HG02852 (cell line): ENCODE results near the gene ZBTB5.
"Not testable (repeated sequence)": the region's sequence is repeated elsewhere in the genome, so short reads cannot be mapped to it uniquely, and the experiment has no call there.

Experiments
- ATAC-seq: cut with Tn5 transposase; IDR thresholded peaks from one replicate; pipeline ENCODE4 v1.9.1; 2021; ENCODE audit warnings: mild to moderate bottlenecking, moderate library complexity; ENCODE audit not compliant: unreplicated experiment

Gene ZBTB5

DNA sequence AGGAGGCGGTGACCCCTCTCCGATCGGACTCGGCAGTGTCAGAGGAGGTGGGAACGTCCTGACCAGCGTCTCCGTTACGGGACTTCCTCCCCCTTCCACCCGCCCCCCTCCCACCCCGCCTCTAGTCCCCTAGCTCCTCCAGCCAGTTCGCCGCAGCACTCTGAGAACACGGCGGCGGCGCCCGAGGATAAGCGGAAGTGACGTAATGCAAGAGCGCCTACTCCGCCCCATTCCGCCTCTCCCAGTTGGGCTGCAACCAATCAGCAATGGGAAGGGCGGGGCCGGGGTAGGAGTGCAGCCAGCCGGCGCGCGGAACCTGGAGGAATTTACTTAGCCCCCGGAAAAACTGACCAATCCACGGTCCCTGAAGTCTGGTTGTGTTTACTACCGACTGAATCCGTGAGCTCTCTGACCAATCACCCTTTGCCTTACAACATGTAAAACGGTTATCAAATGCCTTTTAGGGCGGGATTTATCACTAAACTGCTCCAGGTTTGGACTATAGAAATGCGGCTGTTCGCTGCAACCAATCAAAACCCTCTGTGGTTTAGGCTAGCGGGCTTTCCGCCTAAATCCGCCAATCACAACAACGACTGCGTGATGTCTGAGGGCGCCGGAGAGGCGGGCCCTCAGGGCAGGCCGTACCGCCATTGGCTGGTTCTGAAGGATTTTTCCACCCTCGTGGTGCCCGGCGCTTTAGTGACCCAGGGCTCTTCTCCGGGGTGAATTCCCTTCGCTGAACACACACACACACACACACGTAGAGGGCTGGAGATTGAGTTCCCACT, at the start of gene ZBTB5:
ZBTB5 (minus strand) TSS at position 202 of the 788 bp plus-strand sequence. CDS start 22,899 bp downstream, outside the sequence.
- ATAC-seq: peak; percentile 80

DNA sequence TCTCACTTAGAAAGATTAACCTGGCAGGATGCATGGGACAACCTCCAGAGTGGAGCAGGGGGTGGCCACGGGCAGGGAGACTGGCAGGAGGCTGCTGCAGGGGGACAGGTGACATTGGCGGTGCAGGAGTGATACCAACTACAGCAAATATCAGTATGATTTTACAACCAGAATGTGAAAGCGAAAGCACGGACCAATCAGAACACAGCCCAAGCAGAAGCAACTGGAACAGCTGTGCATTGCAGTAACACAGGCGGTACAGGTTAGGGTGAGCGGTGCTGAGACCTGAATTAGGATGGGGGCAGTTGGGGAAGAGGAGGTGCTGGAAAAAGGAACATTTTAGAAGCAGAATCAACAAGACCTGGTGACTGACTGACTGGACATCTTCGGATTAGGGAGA, 49.7 kb upstream of the ZBTB5 start:
- no peak for ATAC-seq

GRCh38 chr9:37514415-37514814, 49.2 kb upstream of the ZBTB5 start:
- not testable (repeated sequence) for ATAC-seq

GRCh38 chr9:37512437-37512836, 47.2 kb upstream of the ZBTB5 start:
- ATAC-seq: no peak

DNA sequence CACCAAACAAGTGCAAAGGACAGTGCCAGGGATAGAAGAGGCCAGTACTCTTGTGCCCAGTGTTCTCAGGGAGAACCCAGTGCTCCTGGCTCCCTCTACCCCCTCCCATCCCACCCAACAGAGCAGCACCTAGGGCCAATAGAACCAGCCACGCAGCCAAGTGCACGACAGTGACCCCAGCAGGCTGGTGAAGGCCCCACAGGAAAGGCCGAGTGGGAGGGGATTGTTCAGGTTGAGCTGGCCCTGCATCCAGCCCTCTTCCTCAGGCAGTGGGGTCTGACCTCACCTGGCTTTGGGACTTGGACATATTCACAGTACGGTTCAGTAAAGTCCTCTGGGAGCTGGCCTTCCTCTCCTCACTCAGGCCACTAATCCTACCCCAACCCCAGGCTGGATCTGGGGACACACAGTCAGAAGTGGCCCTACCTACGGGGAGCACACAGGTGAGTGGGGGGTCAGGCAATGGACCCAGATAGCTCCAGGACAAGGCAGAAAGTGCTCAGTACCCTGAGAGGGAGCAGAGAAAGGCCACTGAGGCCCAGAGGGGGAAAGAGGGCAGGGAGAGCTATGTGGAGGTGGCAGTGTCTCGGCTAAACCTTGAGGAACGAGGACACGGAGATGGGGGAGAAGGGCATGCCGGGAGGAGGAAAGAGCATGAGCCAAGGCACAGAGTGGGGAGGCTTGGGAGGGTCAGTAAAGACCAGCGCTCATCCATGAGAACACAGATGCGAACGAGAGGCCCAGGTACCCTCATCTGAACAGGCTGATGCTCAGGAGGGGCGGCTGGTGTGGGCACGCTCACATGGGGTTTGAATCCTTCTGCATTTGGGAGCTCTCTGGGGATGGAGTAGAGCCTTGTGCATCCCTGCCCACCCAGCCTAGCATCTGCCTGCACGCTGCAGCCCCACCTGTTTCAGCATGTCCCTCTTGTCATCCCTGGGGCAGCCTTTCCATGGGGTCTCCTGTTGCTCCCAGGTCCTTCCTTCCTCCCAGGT, 46.1 kb upstream of the ZBTB5 start:
- ATAC-seq: no peak

GRCh38 chr9:37510053-37510452, 44.8 kb upstream of the ZBTB5 start:
- not testable (repeated sequence) for ATAC-seq

DNA sequence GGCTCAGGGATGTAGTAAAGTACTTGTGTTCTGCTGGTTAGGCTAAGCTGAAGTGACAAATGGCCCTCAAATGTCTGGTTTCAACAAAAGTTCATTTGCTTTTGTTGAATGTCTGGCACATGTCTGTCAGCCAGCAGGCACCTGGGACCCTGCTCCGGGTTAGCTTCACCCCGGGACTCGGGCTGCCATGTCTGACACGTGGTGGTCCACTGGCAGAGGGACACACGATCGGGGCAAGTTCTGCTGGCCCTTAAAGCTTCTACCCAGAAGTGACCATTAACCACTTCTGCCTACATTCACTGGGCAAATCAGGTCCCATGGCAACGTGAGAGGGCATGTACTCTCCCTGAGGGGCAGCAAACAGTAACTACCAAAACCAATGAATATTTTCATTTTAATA, 44.3 kb upstream of the ZBTB5 start:
- ATAC-seq: no peak

DNA sequence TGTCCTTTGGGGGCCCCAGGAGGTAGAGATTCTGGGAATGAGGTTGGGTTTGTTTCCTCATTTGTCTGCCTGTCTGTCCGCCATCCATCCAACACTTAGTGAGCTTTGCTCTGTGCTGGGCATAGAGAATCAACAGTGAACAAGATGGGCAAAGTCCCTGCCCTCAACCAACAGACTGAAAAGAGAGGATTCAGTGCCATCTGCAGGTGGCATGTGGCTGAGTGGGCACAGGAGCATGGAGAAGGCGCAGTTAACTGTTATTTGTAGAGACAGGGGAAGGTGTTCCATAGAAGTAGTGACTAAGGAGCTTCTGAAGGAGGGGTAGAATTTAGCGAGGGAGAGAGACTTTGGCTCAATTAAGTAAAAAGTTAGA, 43.6 kb upstream of the ZBTB5 start:
- ATAC-seq: no peak

GRCh38 chr9:37508135-37508833, 43.0 kb upstream of the ZBTB5 start:
- no peak for ATAC-seq

GRCh38 chr9:37507566-37508134, 42.4 kb upstream of the ZBTB5 start:
- no peak for ATAC-seq

- ATAC-seq: no peak
Measured at GRCh38 chr9:37504605-37505004, 39.4 kb upstream of the ZBTB5 start.

- no peak for ATAC-seq
Measured at GRCh38 chr9:37503736-37504135, 38.5 kb upstream of the ZBTB5 start.

GRCh38 chr9:37501957-37502596, 36.8 kb upstream of the ZBTB5 start:
- no peak for ATAC-seq

DNA sequence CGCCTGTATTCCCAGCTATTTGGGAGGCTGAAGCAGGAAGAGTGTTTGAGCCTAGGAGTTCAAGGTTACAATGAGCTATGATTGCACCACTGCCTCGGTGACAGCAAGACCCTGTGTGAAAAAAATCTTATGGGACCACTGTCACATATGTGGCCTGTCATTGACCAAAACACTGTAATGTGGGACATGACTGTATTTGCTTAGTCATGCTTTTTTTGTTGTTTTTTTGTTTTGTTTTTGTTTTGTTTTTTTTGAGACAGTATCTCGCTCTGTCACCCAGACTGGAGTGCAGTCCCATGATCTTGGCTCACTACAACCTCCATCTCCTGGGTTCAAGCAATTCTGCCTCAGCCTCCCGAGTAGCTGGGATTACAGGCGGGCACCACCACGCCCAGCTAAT, 34.0 kb upstream of the ZBTB5 start:
- no peak for ATAC-seq

GRCh38 chr9:37498457-37498856, 33.2 kb upstream of the ZBTB5 start:
- ATAC-seq: no peak

- ATAC-seq: no peak
Measured at GRCh38 chr9:37497320-37497719, 32.1 kb upstream of the ZBTB5 start.

DNA sequence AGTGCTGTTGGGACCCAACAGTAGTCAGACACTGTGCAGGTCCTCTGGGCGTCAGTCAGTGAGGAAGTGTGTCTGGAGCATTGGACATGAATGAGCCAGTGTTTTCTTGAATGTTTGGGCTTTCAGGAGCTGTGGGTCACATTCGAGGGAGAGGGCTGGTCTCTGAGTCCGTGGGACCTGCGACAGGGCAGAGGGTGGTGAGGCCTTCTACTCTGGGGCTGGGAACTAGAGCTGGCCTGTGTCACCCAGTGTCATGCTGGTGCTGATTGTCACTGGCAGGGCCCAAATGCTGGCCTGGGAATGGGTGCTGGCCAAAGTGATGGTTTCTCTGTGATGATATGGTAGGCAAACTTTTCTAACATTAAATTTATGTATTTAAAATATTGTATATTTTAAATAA, 30.8 kb upstream of the ZBTB5 start:
- no peak for ATAC-seq

DNA sequence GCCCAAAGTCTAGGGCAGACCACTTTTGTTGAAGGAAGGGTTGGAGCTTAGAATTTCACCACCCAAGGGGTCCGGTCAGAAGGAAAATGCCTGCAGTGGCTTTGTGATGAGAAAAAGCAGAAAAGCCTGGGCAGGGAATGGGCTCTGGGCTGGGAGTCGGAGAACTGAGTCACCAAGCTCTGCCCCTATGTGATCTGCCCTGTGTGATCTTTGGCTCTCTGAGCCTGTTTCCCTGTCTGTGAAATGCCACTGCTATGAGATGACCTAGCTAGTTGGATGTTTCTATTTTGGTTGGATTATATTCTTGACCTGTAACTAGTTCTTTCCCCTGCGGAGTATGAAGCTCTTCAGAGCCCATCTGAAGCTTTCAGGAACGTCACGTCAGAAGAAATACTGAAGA, 30.3 kb upstream of the ZBTB5 start:
- ATAC-seq: no peak

DNA sequence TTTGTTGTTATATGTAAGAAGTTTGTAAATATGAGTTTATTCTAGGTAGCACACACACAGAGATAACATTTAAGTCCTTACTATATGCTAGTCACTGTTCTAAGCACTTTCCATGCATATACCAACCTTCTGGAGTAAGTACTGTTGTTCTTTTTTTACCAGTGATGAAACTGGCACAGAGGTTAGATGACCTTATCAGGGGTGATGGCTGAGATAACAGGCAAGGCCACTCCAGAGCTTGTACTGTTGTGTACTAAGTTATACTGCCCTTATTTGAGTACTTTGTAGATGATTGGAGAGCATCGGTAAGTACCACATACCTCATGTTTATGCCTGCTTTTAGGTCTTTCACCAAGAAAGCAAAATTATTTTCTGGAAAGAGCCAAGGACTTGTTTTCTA, 26.7 kb upstream of the ZBTB5 start:
- no peak for ATAC-seq
